ENCODE results near the gene CCNA2. TPM values are rescaled to one million over a fixed set of nuclear protein-coding genes. Genes with fewer than 3 reads are reported as not detected.

CCNA2 gene
- total RNA-seq, 3 donors from 2014 or later, result 2.8 to 18.9 (median 4.0) TPM

- Histone ChIP-seq H3K9me3 (no peaks in the 10 kb centered on the region), H3K36me3 (ENCODE audit: low read depth) (no peaks in the 10 kb centered on the region), H3K4me1 (ENCODE audit: low read depth) (no peaks in the 10 kb centered on the region), H3K4me3 (no peak overlapping the region)
- no peak for DNase-seq
- no peak for ATAC-seq
- TF ChIP-seq CTCF (IDR thresholded peaks at IDR 0.05), result no peak
- intact Hi-C loops (cut with DNase I, micrococcal nuclease), result no loop called here
These were observed 27.4 kb downstream of the CCNA2 start for GRCh38 chr4:121796283-121796682.

DNA sequence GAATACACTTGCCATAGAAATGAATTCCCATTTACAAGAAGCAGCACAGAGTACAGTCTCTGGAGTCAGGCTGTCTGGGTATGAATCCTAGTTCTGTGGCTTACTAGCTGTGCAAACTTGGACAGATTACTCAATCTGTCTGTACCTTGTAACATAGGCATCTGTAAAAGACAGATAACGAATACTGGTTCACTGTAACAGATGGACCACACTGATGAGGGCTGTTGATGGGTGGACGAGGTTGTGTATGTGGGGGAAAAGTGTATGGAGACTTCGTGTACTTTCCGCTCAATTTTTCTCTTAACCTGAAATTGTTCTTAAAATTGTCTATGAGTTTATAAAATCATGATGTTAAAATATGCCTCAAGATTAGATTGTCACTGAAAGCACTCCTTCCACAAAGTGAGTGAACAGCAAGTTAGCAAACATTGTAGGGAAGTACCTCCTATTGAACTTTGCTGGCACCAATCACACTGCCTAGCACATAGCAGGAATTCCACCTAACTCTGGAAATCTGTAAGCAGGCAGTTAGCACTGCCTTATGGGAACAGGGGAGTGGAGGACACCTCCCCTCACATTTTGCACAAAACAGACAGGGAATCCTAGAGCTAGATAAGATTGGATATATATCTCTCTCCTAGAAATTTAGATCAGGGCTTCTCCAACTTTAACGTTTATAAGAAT is 29.0 kb downstream of the CCNA2 start:
- DNase-seq (no peak), ATAC-seq (no peak)
- H3K36me3 ChIP-seq (ENCODE audit: low read depth), result no peaks in the 10 kb centered on the region
- no peaks in the 10 kb centered on the region for H3K4me1 ChIP-seq (ENCODE audit: low read depth)
- no peak overlapping the region for H3K4me3 ChIP-seq
- no peak for TF ChIP-seq CTCF (IDR thresholded peaks at IDR 0.05)
- no peaks in the 10 kb centered on the region for H3K9me3 ChIP-seq
- intact Hi-C loops (cut with DNase I, micrococcal nuclease), result no loop called here

DNA sequence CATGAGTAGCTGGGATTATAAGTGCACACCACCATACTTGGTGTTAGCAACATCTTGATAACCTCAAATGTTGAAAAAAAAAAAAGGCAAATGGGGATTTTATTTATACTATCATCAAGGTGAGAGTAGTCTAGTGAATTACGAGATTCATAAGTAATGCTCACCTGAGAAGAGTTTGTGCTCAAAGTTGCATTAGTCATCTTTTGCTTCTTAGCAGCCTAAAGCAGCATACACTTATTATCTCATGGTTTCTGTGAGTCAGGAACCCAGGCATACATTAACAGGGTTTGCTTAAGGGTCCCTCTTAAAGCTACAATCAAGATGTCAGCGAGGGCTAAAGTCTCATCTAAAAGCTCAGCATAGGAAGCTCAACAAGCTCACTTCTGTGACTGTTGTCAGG is 30.7 kb downstream of the CCNA2 start:
- ATAC-seq, result no peak
- Histone ChIP-seq H3K4me3 (no peak overlapping the region), H3K9me3 (no peaks in the 10 kb centered on the region), H3K4me1 (ENCODE audit: low read depth) (no peaks in the 10 kb centered on the region), H3K36me3 (ENCODE audit: low read depth) (no peaks in the 10 kb centered on the region)
- DNase-seq, result no peak
- no peak for TF ChIP-seq CTCF (IDR thresholded peaks at IDR 0.05)
- intact Hi-C loops (cut with DNase I, micrococcal nuclease), result no loop called here

DNA sequence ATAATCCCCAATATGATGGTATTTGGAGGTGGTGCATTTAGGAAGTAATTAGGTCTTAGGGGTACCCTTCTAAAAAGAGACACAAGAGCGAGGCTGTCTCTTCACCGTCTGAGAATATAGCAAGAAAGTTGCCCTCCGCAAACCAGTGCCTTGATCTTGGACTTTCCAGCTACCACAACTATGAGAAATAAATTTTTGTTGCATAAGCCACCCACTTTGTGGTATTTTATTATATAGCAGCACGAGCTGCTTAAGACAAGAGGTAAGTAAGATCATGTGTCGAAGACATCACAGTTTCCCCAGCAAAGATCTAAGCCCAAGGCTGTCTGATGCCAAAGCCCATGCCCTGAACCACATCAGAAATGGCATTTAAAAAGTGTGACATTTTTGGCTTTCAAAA is 32.2 kb downstream of the CCNA2 start:
- intact Hi-C loops (cut with DNase I, micrococcal nuclease), result no loop called here
- no peak for TF ChIP-seq CTCF (IDR thresholded peaks at IDR 0.05)
- H3K9me3 ChIP-seq, result no peaks in the 10 kb centered on the region
- no peak overlapping the region for H3K4me3 ChIP-seq
- DNase-seq (no peak), ATAC-seq (no peak)
- H3K36me3 ChIP-seq (ENCODE audit: low read depth), result no peaks in the 10 kb centered on the region
- no peaks in the 10 kb centered on the region for H3K4me1 ChIP-seq (ENCODE audit: low read depth)

- DNase-seq (no peak), ATAC-seq (no peak)
- intact Hi-C loops (cut with DNase I, micrococcal nuclease), result no loop called here
These were observed 32.7 kb downstream of the CCNA2 start for GRCh38 chr4:121790976-121791375.

More at GRCh38 chr4:121790976-121791375, 32.7 kb downstream of the CCNA2 start:
- Histone ChIP-seq H3K4me3 (no peak overlapping the region), H3K4me1 (ENCODE audit: low read depth) (no peaks in the 10 kb centered on the region), H3K36me3 (ENCODE audit: low read depth) (no peaks in the 10 kb centered on the region), H3K9me3 (no peaks in the 10 kb centered on the region)
- no peak for TF ChIP-seq CTCF (IDR thresholded peaks at IDR 0.05)
